ENCODE results near the gene FTH1. TPM values are rescaled to one million over a fixed set of nuclear protein-coding genes. Genes with fewer than 3 reads are reported as not detected.

Gene FTH1
- total and polyA plus RNA-seq, 2 of the 4 experiments (the other 2 are of a cell fraction) = 344 to 2,516 TPM

GRCh38 chr11:62013537-62014476, 46.4 kb upstream of the FTH1 start:
- H2BK20ac ChIP-seq (ENCODE audit: low read depth, low read length) = no peak overlapping the region
- 81% methylated on average over 5 of the region's 15 CpGs; no CpG with 5 or more reads in 1 of the 2 experiments for WGBS, 2 experiments (ENCODE audit: extremely low coverage in 2 of 2, insufficient read length in 1 of 2)
- CTCF ChIA-PET = no interaction called here

More at GRCh38 chr11:62013537-62014476, 46.4 kb upstream of the FTH1 start:
- H2BK5ac ChIP-seq (ENCODE audit: low read depth, low read length, poor library complexity, severe bottlenecking) = no peak overlapping the region
- no peak overlapping the region for H2AFZ ChIP-seq (replicated peaks; ENCODE audit: low read length, poor library complexity)
- ATAC-seq (ENCODE audit: low read depth) = no peak; the same call in 1 of the 2 replicates
- no peaks in the 10 kb centered on the region for H3K79me1 ChIP-seq (ENCODE audit: low read depth in 1 of 2, low read length in 2 of 2)
- H3K4ac ChIP-seq (ENCODE audit: low read depth, low read length) = no peak overlapping the region
- no peaks in the 10 kb centered on the region for H4K20me1 ChIP-seq (ENCODE audit: insufficient read depth, low read length)
- no peak overlapping the region for H3K14ac ChIP-seq (replicated peaks; ENCODE audit: low read depth, low read length)
- in situ Hi-C loops (cut with MboI; ENCODE audit: low sequenced_read_pairs) = no loop called here
- no peak overlapping the region for H2AK5ac ChIP-seq (ENCODE audit: low read depth, low read length)
- intact Hi-C loops (cut with micrococcal nuclease) = no loop called here
- H3K36me3 ChIP-seq (ENCODE audit: control insufficient read depth, insufficient read depth, low read length) = no peaks in the 10 kb centered on the region
- H2BK120ac ChIP-seq (ENCODE audit: low read depth, low read length) = no peak overlapping the region
- H3K23ac ChIP-seq (ENCODE audit: low read depth, low read length) = no peak overlapping the region
- TF ChIP-seq RCOR1 (IDR thresholded peaks at IDR 0.05; ENCODE audit: insufficient replicate concordance, low read length) (no peak), MAZ (IDR thresholded peaks at IDR 0.05; ENCODE audit: borderline replicate concordance, low read depth, low read length) (no peak), RFX5 (IDR thresholded peaks at IDR 0.05; ENCODE audit: low read depth, low read length) (no peak), RAD21 (IDR thresholded peaks at IDR 0.05; ENCODE audit: low read length) (no peak), CEBPB (IDR thresholded peaks at IDR 0.05; ENCODE audit: low read depth, low read length) (no peak), MXI1 (IDR thresholded peaks at IDR 0.05; ENCODE audit: borderline replicate concordance, low read depth, low read length) (no peak), NFE2L2 (IDR thresholded peaks at IDR 0.05; ENCODE audit: low read depth, low read length) (no peak), CTCF (conservative IDR thresholded peaks at IDR 0.05; ENCODE audit: low read depth, low read length) (no peak), BHLHE40 (IDR thresholded peaks at IDR 0.05; ENCODE audit: low read depth, low read length) (no peak), SMC3 (IDR thresholded peaks at IDR 0.05; ENCODE audit: low read depth, low read length) (no peak), FOS (IDR thresholded peaks at IDR 0.05; ENCODE audit: low read depth, low read length) (no peak)
- TF ChIP-seq, protein P1, sequence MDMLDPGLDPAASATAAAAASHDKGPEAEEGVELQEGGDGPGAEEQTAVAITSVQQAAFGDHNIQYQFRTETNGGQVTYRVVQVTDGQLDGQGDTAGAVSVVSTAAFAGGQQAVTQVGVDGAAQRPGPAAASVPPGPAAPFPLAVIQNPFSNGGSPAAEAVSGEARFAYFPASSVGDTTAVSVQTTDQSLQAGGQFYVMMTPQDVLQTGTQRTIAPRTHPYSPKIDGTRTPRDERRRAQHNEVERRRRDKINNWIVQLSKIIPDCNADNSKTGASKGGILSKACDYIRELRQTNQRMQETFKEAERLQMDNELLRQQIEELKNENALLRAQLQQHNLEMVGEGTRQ (IDR thresholded peaks at IDR 0.05; ENCODE audit: low read depth, low read length) = no peak
- no peak overlapping the region for H3K18ac ChIP-seq (ENCODE audit: low read depth, low read length)
- H4K91ac ChIP-seq (ENCODE audit: insufficient read depth, low read depth, low read length) = no peak overlapping the region
- H2BK15ac ChIP-seq (ENCODE audit: low read depth, low read length) = no peak overlapping the region; the same call in 2 of the 3 replicates
- DNase-seq = no peak
- no peak overlapping the region for H4K8ac ChIP-seq (ENCODE audit: low read depth in 2 of 2, low read length in 2 of 2)
- dilution Hi-C loops (cut with HindIII; ENCODE audit: low sequenced_read_pairs, unreplicated experiment) = no loop called here
- peaks cover 3% of the 10 kb centered on the region; the same call in 1 of the 2 replicates for H3K27me3 ChIP-seq (ENCODE audit: control insufficient read depth, insufficient read depth, low read length)
- H3K9ac ChIP-seq (ENCODE audit: low read depth, low read length) = no peak overlapping the region
- no TSS peak for BruUV-seq (replicated peaks)
- no peak overlapping the region for H3K27ac ChIP-seq (ENCODE audit: insufficient read depth, low read length)
- peak overlapping the region; percentile 13 for H2AK9ac ChIP-seq (replicated peaks; ENCODE audit: low read depth, low read length, poor library complexity)
- POLR2A ChIA-PET (ENCODE audit: unreplicated experiment) = no interaction called here
- H3K4me2 ChIP-seq (ENCODE audit: low read depth, low read length) = no peak overlapping the region
- no peak overlapping the region for H3K56ac ChIP-seq (ENCODE audit: extremely low read depth, insufficient read depth, low read length)
- no peak overlapping the region for H4K5ac ChIP-seq (ENCODE audit: low read depth, low read length)
- H3K4me3 ChIP-seq (ENCODE audit: insufficient read depth, low read depth, low read length) = no peak overlapping the region
- no peaks in the 10 kb centered on the region for H3K9me3 ChIP-seq (ENCODE audit: control insufficient read depth, insufficient read depth, low read length)
- peaks cover 8% of the 10 kb centered on the region; the same call in 1 of the 2 replicates for H3K4me1 ChIP-seq (ENCODE audit: control insufficient read depth, insufficient read depth, low read length)
- 0 out of 2 replicates have a peak, but pooled peaks cover 4% of the 10 kb centered on the region for H3K9me1 ChIP-seq (ENCODE audit: insufficient read depth, low read length)

All from IMR-90 (cell line).